PC-3 (cell line): ENCODE data around the gene STPG4.

Experiments used
- CTCF ChIP-seq: fragments of 300-600 bp; sonication (generic); conservative IDR thresholded peaks from 2 replicates; pipeline ENCODE4 v1.5.1; 2017; ENCODE audit warnings: antibody characterized with exemption, low read depth, mild to moderate bottlenecking, low read length
- EZH2 ChIP-seq: fragments of 300-600 bp; sonication (generic); IDR thresholded peaks from one replicate; pipeline ENCODE4 v1.6.1; 2017; ENCODE audit warnings: antibody characterized with exemption, mild to moderate bottlenecking, low read length; ENCODE audit not compliant: unreplicated experiment
- EZH2phosphoT487 ChIP-seq: fragments of 300-600 bp; sonication (generic); IDR thresholded peaks from 2 replicates; pipeline ENCODE4 v1.6.1; 2018; ENCODE audit warnings: mild to moderate bottlenecking, antibody characterized with exemption, low read length, borderline replicate concordance

DNA sequence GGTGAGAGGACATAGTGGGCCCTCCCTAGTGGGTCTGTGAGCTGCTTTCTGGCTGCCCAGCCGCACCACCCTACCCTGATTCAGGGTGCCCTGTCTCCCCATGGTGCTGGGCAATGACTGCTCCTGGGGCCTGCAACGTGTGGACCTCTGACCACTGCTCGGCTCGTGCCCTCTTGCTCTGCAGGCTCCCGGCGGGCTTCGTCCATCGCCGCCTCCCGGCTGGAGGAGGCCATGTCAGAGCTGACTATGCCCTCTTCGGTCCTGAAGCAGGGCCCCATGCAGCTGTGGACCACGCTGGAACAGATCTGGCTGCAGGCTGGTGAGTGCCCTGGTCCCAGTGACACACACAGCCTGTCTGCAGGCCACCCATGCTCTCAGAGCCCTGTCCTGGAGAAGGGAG is 103.5 kb downstream of the STPG4 start:
- TF ChIP-seq CTCF, result no peak
- TF ChIP-seq EZH2phosphoT487, result no peak
- TF ChIP-seq EZH2, result no peak
